Stimulated activated CD4-positive, alpha-beta T cell treated with anti-CD3 and anti-CD28 coated beads, Interleukin-4, amount 100 ng/mL, for 4 hours (primary cell): Measurements from ENCODE around the gene CAMTA1.
"Not testable (repeated sequence)": the region's sequence is repeated elsewhere in the genome, so short reads cannot be mapped to it uniquely, and the experiment has no call there.

ENCODE experiments used
- DNase-seq, 2 experiments: peaks; one replicate each; pipeline ENCODE4 v3.0.0-alpha.2; 2020

The CAMTA1 gene

GRCh38 chr1:7592120-7592798, 807.0 kb downstream of the CAMTA1 start:
- no peak for DNase-seq

GRCh38 chr1:7594002-7594713, 808.9 kb downstream of the CAMTA1 start:
- DNase-seq: no peak

- no peak for DNase-seq
Observed at GRCh38 chr1:7594714-7595295, 809.6 kb downstream of the CAMTA1 start.

GRCh38 chr1:7595336-7595735, 810.1 kb downstream of the CAMTA1 start:
- DNase-seq: no peak

- DNase-seq: no peak
Observed at GRCh38 chr1:7596126-7596965, 811.1 kb downstream of the CAMTA1 start.

- not testable (repeated sequence) for DNase-seq
Observed at GRCh38 chr1:7598058-7598457, 812.8 kb downstream of the CAMTA1 start.

GRCh38 chr1:7604906-7605305, 819.7 kb downstream of the CAMTA1 start:
- not testable (repeated sequence) for DNase-seq

- DNase-seq: no peak
Observed at GRCh38 chr1:7606096-7606495, 820.8 kb downstream of the CAMTA1 start.

- no peak for DNase-seq
Observed at GRCh38 chr1:7607097-7607496, 821.8 kb downstream of the CAMTA1 start.

- no peak for DNase-seq
Observed at GRCh38 chr1:7608628-7609305, 823.5 kb downstream of the CAMTA1 start.

GRCh38 chr1:7609311-7609994, 824.2 kb downstream of the CAMTA1 start:
- DNase-seq: no peak

GRCh38 chr1:7610106-7610731, 825.0 kb downstream of the CAMTA1 start:
- no peak for DNase-seq

- DNase-seq: no peak
Observed at GRCh38 chr1:7610936-7611335, 825.7 kb downstream of the CAMTA1 start.

- DNase-seq: no peak
Observed at GRCh38 chr1:7611421-7612010, 826.3 kb downstream of the CAMTA1 start.

GRCh38 chr1:7613106-7613850, 828.0 kb downstream of the CAMTA1 start:
- no peak for DNase-seq

GRCh38 chr1:7613851-7614205, 828.6 kb downstream of the CAMTA1 start:
- DNase-seq: no peak

GRCh38 chr1:7614576-7615074, 829.4 kb downstream of the CAMTA1 start:
- no peak for DNase-seq

GRCh38 chr1:7615138-7615537, 829.9 kb downstream of the CAMTA1 start:
- no peak for DNase-seq

GRCh38 chr1:7616076-7616832, 831.0 kb downstream of the CAMTA1 start:
- peak in 1 of 2 experiments; percentile 10 for DNase-seq
